ENCODE measurements around the gene DHX8. TPM values are rescaled to one million over a fixed set of nuclear protein-coding genes. Genes with fewer than 3 reads are reported as not detected.

The DHX8 gene
- total and polyA plus RNA-seq, 7 donors: 13.4 to 42.5 (median 27.5) TPM

- H3K36me3 ChIP-seq (ENCODE audit: insufficient read depth in 1 of 2, low read depth in 1 of 2): no peaks in the 10 kb centered on the region
- H3K4me1 ChIP-seq: peaks cover 9% of the 10 kb centered on the region
- DNase-seq: no peak
- no peak overlapping the region for H3K4me3 ChIP-seq
- ATAC-seq: no peak
- TF ChIP-seq CTCF (IDR thresholded peaks at IDR 0.05): no peak
- no peaks in the 10 kb centered on the region for H3K9me3 ChIP-seq
- 69 to 74% (median 74%) methylated on average over 2 of the region's 2 CpGs for WGBS, 3 donors
- no peak overlapping the region for H3K27ac ChIP-seq
- intact Hi-C loops (cut with DNase I): no loop called here
- H3K27me3 ChIP-seq (ENCODE audit: insufficient read depth in 3 of 3, low read length in 2 of 3): peaks cover 0 to 25% (median 8%) of the 10 kb centered on the region in 3 donors
Measured at GRCh38 chr17:43547189-43547550, 63.4 kb downstream of the DHX8 start.

GRCh38 chr17:43547659-43548256 lies 64.0 kb downstream of the DHX8 start:
- ATAC-seq: no peak
- DNase-seq: no peak
- Histone ChIP-seq H3K36me3 (ENCODE audit: insufficient read depth in 1 of 2, low read depth in 1 of 2) (no peaks in the 10 kb centered on the region), H3K27ac (no peak overlapping the region), H3K4me3 (no peak overlapping the region), H3K9me3 (no peaks in the 10 kb centered on the region), H3K27me3 (ENCODE audit: insufficient read depth in 3 of 3, low read length in 2 of 3) (peaks cover 0 to 22% (median 8%) of the 10 kb centered on the region in 3 donors), H3K4me1 (peaks cover 13% of the 10 kb centered on the region)
- intact Hi-C loops (cut with DNase I): no loop called here
- TF ChIP-seq CTCF (IDR thresholded peaks at IDR 0.05): no peak

GRCh38 chr17:43548689-43549379 lies 65.1 kb downstream of the DHX8 start:
- no peak overlapping the region for H3K4me3 ChIP-seq
- H3K4me1 ChIP-seq: peaks cover 13% of the 10 kb centered on the region
- no peak for TF ChIP-seq CTCF (IDR thresholded peaks at IDR 0.05)
- H3K27me3 ChIP-seq (ENCODE audit: insufficient read depth in 3 of 3, low read length in 2 of 3): peaks cover 0 to 14% (median 8%) of the 10 kb centered on the region in 3 donors
- ATAC-seq: no peak
- WGBS, 3 donors: 73 to 80% (median 78%) methylated on average over 3 of the region's 3 CpGs
- no peak for DNase-seq
- H3K9me3 ChIP-seq: no peaks in the 10 kb centered on the region
- H3K36me3 ChIP-seq (ENCODE audit: insufficient read depth in 1 of 2, low read depth in 1 of 2): no peaks in the 10 kb centered on the region
- H3K27ac ChIP-seq: no peak overlapping the region
- intact Hi-C loops (cut with DNase I): no loop called here

- TF ChIP-seq CTCF (IDR thresholded peaks at IDR 0.05): no peak
- WGBS, 3 donors: 82 to 84% (median 83%) methylated on average over 5 of the region's 5 CpGs
- Histone ChIP-seq H3K9me3 (no peaks in the 10 kb centered on the region), H3K4me1 (peaks cover 13% of the 10 kb centered on the region), H3K27me3 (ENCODE audit: insufficient read depth in 3 of 3, low read length in 2 of 3) (peaks cover 0 to 11% (median 4%) of the 10 kb centered on the region in 3 donors), H3K36me3 (ENCODE audit: insufficient read depth in 1 of 2, low read depth in 1 of 2) (no peaks in the 10 kb centered on the region), H3K4me3 (no peak overlapping the region), H3K27ac (no peak overlapping the region)
- ATAC-seq (no peak), DNase-seq (no peak)
- intact Hi-C loops (cut with DNase I): no loop called here
Measured at GRCh38 chr17:43549496-43549895, 65.7 kb downstream of the DHX8 start.

All from psoas muscle (tissue), 8 donors.